ENCODE results near the gene AGMO. TPM values are rescaled to one million over a fixed set of nuclear protein-coding genes. Genes with fewer than 3 reads are reported as not detected.

AGMO gene
- polyA plus RNA-seq, 3 donors = not detected

- no peaks in the 10 kb centered on the region for H4K20me1 ChIP-seq (ENCODE audit: insufficient read depth, low read length)
- intact Hi-C loops (cut with micrococcal nuclease) = no loop called here
- no peaks in the 10 kb centered on the region for H3K9me3 ChIP-seq (replicated peaks in 1 of 2; ENCODE audit: control insufficient read depth in 1 of 2, insufficient read depth in 1 of 2, low read length in 2 of 2)
- Mint-ChIP-seq H3K4me1 (no peaks in the 10 kb centered on the region), H3K4me3 (no peak overlapping the region), H3K36me3 (no peaks in the 10 kb centered on the region), H3K27me3 (ENCODE audit: low read depth in 3 of 3) (no peaks in the 10 kb centered on the region), H3K27ac (no peak overlapping the region), H3K9me3 (peaks cover 0 to 4% (median 0%) of the 10 kb centered on the region in 7 donors)
- H3K27ac ChIP-seq (ENCODE audit: low read depth in 1 of 2, low read length in 2 of 2) = no peak overlapping the region
- no peaks in the 10 kb centered on the region for H3K36me3 ChIP-seq (replicated peaks in 1 of 2; ENCODE audit: control insufficient read depth in 1 of 2, insufficient read depth in 2 of 2, low read length in 2 of 2)
- H3K9ac ChIP-seq (ENCODE audit: insufficient read depth, low read length, poor library complexity, severe bottlenecking) = no peak overlapping the region
- no peaks in the 10 kb centered on the region for H3K4me1 ChIP-seq (ENCODE audit: control insufficient read depth in 1 of 2, insufficient read depth in 2 of 2, low read length in 2 of 2)
- H3K79me2 ChIP-seq (ENCODE audit: insufficient read depth, low read length) = no peaks in the 10 kb centered on the region
- no peak overlapping the region for H3K4me3 ChIP-seq (replicated peaks in 1 of 3; ENCODE audit: low read depth in 2 of 3, low read length in 3 of 3)
- TF ChIP-seq CTCF (IDR thresholded peaks at IDR 0.05) = no peak
- no peak overlapping the region for H2AFZ ChIP-seq (ENCODE audit: insufficient read depth, low read depth, low read length, poor library complexity, severe bottlenecking)
- no peaks in the 10 kb centered on the region for H3K27me3 ChIP-seq (ENCODE audit: control insufficient read depth in 2 of 2, insufficient read depth in 2 of 2, low read length in 2 of 2)
- DNase-seq = no peak
- no CpG with 5 or more reads among the region's 1 CpG for WGBS (ENCODE audit: insufficient coverage)
- H3K4me2 ChIP-seq (replicated peaks; ENCODE audit: extremely low read depth, low read length, poor library complexity, severe bottlenecking) = no peak overlapping the region
These were observed 847 bp downstream of the AGMO start for GRCh38 chr7:15560968-15561367.

DNA sequence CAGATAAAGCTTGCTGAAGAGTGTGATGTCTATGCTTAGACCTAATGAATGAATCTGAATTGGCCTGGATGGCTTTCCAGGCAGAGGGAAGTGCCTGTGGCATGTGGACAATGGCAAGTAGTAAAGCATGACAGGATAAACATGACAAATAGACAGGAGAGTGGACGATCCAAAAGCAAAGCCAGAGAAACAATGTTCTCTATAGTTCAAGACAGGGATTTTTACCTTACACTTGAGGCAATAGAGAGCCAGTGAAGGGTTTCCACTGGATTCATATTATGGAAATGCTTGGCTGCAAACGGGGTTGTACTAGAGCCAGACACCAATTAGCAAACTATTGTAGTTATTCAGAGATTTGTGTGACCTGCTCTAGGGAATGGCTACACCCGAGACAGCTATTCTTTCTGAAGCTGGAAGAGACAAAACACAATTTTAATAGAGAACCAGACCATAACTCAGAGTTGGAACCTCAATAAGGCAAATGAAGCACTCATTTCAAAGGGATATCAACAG lies 2.3 kb downstream of the AGMO start:
- intact Hi-C loops (cut with micrococcal nuclease) = no loop called here
- H3K9me3 ChIP-seq (replicated peaks in 1 of 2; ENCODE audit: control insufficient read depth in 1 of 2, insufficient read depth in 1 of 2, low read length in 2 of 2) = no peaks in the 10 kb centered on the region
- no peaks in the 10 kb centered on the region for H3K36me3 Mint-ChIP-seq
- H3K27me3 ChIP-seq (ENCODE audit: control insufficient read depth in 2 of 2, insufficient read depth in 2 of 2, low read length in 2 of 2) = no peaks in the 10 kb centered on the region
- DNase-seq = no peak
- H3K79me2 ChIP-seq (ENCODE audit: insufficient read depth, low read length) = no peaks in the 10 kb centered on the region
- no peak for TF ChIP-seq CTCF (IDR thresholded peaks at IDR 0.05)
- no peak overlapping the region for H2AFZ ChIP-seq (ENCODE audit: insufficient read depth, low read depth, low read length, poor library complexity, severe bottlenecking)
- no peak overlapping the region for H3K27ac ChIP-seq (ENCODE audit: low read depth in 1 of 2, low read length in 2 of 2)
- WGBS (ENCODE audit: insufficient coverage) = 100% methylated on average over 1 of the region's 3 CpGs
- no peak overlapping the region for H3K9ac ChIP-seq (ENCODE audit: insufficient read depth, low read length, poor library complexity, severe bottlenecking)
- H3K9me3 Mint-ChIP-seq = peaks cover 0 to 4% (median 0%) of the 10 kb centered on the region in 7 donors
- H3K27ac Mint-ChIP-seq = no peak overlapping the region
- H4K20me1 ChIP-seq (ENCODE audit: insufficient read depth, low read length) = no peaks in the 10 kb centered on the region
- H3K27me3 Mint-ChIP-seq (ENCODE audit: low read depth in 3 of 3) = no peaks in the 10 kb centered on the region
- no peaks in the 10 kb centered on the region for H3K4me1 Mint-ChIP-seq
- no peaks in the 10 kb centered on the region for H3K4me1 ChIP-seq (ENCODE audit: control insufficient read depth in 1 of 2, insufficient read depth in 2 of 2, low read length in 2 of 2)
- H3K4me2 ChIP-seq (replicated peaks; ENCODE audit: extremely low read depth, low read length, poor library complexity, severe bottlenecking) = no peak overlapping the region
- no peaks in the 10 kb centered on the region for H3K36me3 ChIP-seq (replicated peaks in 1 of 2; ENCODE audit: control insufficient read depth in 1 of 2, insufficient read depth in 2 of 2, low read length in 2 of 2)
- no peak overlapping the region for H3K4me3 ChIP-seq (replicated peaks in 1 of 3; ENCODE audit: low read depth in 2 of 3, low read length in 3 of 3)
- no peak overlapping the region for H3K4me3 Mint-ChIP-seq
